ENCODE data around the gene TMEM221. TPM values are rescaled to one million over a fixed set of nuclear protein-coding genes. Genes with fewer than 3 reads are reported as not detected.

Gene TMEM221
- total RNA-seq, 1 experiment from 2014 or later = 3.4 TPM

DNA sequence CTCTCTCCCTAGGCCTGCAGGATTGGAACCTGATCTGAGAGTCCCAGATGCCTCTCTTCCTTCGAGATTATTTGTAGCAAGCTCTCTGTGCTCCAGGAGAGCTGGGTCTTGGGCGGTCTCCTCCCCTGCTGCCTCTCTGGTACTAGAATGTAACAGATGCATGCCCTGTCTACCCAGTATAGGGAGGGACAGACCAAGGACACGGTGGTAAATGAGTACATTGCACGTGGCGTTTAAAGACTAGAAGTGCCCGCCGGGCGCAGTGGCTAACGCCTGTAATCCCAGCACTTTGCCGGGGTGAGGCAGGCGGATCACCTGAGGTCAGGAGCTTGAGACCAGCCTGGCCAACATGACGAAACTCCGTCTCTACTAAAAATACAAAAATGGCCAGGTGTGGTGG is 33.5 kb upstream of the TMEM221 start:
- POLR2A ChIA-PET = no interaction called here
- no TSS peak for BruUV-seq (replicated peaks)
- CTCF ChIA-PET = interaction anchor here (1.3 kb wide), 1 partner anchor 14 kb away, joined by 3 read pairs; no protein-coding TSS in a partner anchor

DNA sequence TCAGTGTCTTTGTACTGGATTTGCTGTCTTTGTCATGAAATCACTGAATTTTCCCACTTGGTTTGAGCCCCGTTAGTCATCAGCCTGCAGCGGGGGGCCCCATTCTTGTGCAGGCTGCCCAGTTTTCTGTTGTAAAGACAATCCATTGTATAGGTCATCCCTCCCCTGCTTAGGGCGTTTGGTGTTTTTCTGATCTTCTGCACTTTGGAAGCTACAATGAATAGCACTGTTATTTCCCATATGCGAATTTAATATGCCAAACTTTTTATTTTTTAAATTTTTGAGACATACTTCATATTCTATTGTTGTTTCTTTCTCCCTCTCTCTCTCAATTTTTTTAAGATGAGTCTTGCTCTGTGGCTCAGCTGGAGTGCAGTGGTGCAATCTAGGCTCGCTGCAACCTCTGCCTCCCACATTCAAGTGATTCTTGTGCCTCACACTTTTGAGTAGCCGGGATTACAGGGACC is 30.9 kb upstream of the TMEM221 start:
- CTCF ChIA-PET = no interaction called here
- H3K27ac ChIP-seq (ENCODE audit: low read depth, low read length) = no peak overlapping the region
- DNase-seq (ENCODE audit: low read depth, low spot score) (no peak), ATAC-seq (no peak)
- no peaks in the 10 kb centered on the region for H3K27me3 ChIP-seq (ENCODE audit: insufficient read depth, low read length)
- no peak overlapping the region for H3K4me3 ChIP-seq (replicated peaks in 1 of 2; ENCODE audit: low read depth in 1 of 2, low read length in 2 of 2)
- H3K9me2 ChIP-seq (ENCODE audit: insufficient read depth) = no peaks in the 10 kb centered on the region
- H3K79me2 ChIP-seq (ENCODE audit: insufficient read depth, low read length) = peaks cover 10% of the 10 kb centered on the region; the same call in 1 of the 2 replicates
- TF ChIP-seq SRF (IDR thresholded peaks at IDR 0.05; ENCODE audit: low read depth) (no peak), CBX3 (IDR thresholded peaks at IDR 0.05; ENCODE audit: low read depth) (no peak), POLR2A (IDR thresholded peaks at IDR 0.05; ENCODE audit: borderline replicate concordance, extremely low read depth, insufficient read depth, insufficient read length) (no peak)
- TF ChIP-seq, protein P1, sequence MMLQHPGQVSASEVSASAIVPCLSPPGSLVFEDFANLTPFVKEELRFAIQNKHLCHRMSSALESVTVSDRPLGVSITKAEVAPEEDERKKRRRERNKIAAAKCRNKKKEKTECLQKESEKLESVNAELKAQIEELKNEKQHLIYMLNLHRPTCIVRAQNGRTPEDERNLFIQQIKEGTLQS (IDR thresholded peaks at IDR 0.05) = no peak
- 0 out of 2 replicates have a peak overlapping the region, but pooled peaks have one; percentile 14 for H3K9ac ChIP-seq (ENCODE audit: low read length)
- BruUV-seq (replicated peaks) = no TSS peak
- H4K20me1 ChIP-seq (ENCODE audit: insufficient read depth) = no peaks in the 10 kb centered on the region
- H3K4me2 ChIP-seq (ENCODE audit: low read length) = no peak overlapping the region
- H3K36me3 ChIP-seq (ENCODE audit: control insufficient read depth in 1 of 2, insufficient read depth in 2 of 2, low read length in 2 of 2) = no peaks in the 10 kb centered on the region
- intact Hi-C loops (cut with micrococcal nuclease) = no loop called here
- no peak overlapping the region for H2AFZ ChIP-seq (ENCODE audit: low read depth, low read length, poor library complexity, severe bottlenecking)
- peaks cover 29 to 47% of the 10 kb centered on the region in 2 experiments for H3K4me1 ChIP-seq (ENCODE audit: control insufficient read depth in 1 of 2, insufficient read depth in 2 of 2, low read length in 2 of 2)
- RAD21 ChIA-PET (ENCODE audit: low non-redundant PET in 1 of 2, low total read pairs in 2 of 2, uncharacterized antibody in 2 of 2, unreplicated experiment in 2 of 2) = no interaction called here
- POLR2A ChIA-PET = no interaction called here
- no peaks in the 10 kb centered on the region for H3K9me3 ChIP-seq (ENCODE audit: control insufficient read depth in 1 of 2, insufficient read depth in 1 of 2, low read depth in 1 of 2, low read length in 2 of 2)

More for the DNA sequence above, 33.5 kb upstream of the TMEM221 start:
- intact Hi-C loops (cut with micrococcal nuclease) = no loop called here
- RAD21 ChIA-PET (ENCODE audit: low non-redundant PET in 1 of 2, low total read pairs in 2 of 2, uncharacterized antibody in 2 of 2, unreplicated experiment in 2 of 2) = no interaction called here
- no peak overlapping the region for H3K9ac ChIP-seq (ENCODE audit: low read length)
- ATAC-seq (no peak), DNase-seq (ENCODE audit: low read depth, low spot score) (no peak)
- H4K20me1 ChIP-seq (ENCODE audit: insufficient read depth) = no peaks in the 10 kb centered on the region
- no peak overlapping the region for H3K4me3 ChIP-seq (replicated peaks in 1 of 2; ENCODE audit: low read depth in 1 of 2, low read length in 2 of 2)
- H3K27me3 ChIP-seq (ENCODE audit: insufficient read depth, low read length) = no peaks in the 10 kb centered on the region
- no peak overlapping the region for H2AFZ ChIP-seq (ENCODE audit: low read depth, low read length, poor library complexity, severe bottlenecking)
- H3K9me2 ChIP-seq (ENCODE audit: insufficient read depth) = no peaks in the 10 kb centered on the region
- H3K79me2 ChIP-seq (ENCODE audit: insufficient read depth, low read length) = 0 out of 2 replicates have a peak, but pooled peaks cover 6% of the 10 kb centered on the region
- no peaks in the 10 kb centered on the region for H3K36me3 ChIP-seq (ENCODE audit: control insufficient read depth in 1 of 2, insufficient read depth in 2 of 2, low read length in 2 of 2)
- H3K9me3 ChIP-seq (ENCODE audit: control insufficient read depth in 1 of 2, insufficient read depth in 1 of 2, low read depth in 1 of 2, low read length in 2 of 2) = no peaks in the 10 kb centered on the region
- no peak overlapping the region for H3K27ac ChIP-seq (ENCODE audit: low read depth, low read length)
- TF ChIP-seq JUND (IDR thresholded peaks at IDR 0.05) (no peak), SP1 (IDR thresholded peaks at IDR 0.05; ENCODE audit: low read depth) (no peak), TCF7L2 (IDR thresholded peaks at IDR 0.05; ENCODE audit: borderline replicate concordance, extremely low read depth, insufficient read depth, insufficient read length) (no peak)
- H3K4me2 ChIP-seq (ENCODE audit: low read length) = no peak overlapping the region
- H3K4me1 ChIP-seq (ENCODE audit: control insufficient read depth in 1 of 2, insufficient read depth in 2 of 2, low read length in 2 of 2) = peaks cover 12 to 29% of the 10 kb centered on the region in 2 experiments; a peak in 3 of 4 replicates
